Inferior parietal cortex (tissue), 1 donor: ENCODE results near the gene CASP7.
A peak's percentile ranks its signal among the peaks of the same experiment; 100 is the strongest.

Experiments
- DNase-seq: peaks from one replicate; pipeline ENCODE4 v3.0.0-alpha.2; 2016; ENCODE audit errors: extremely low spot score

The CASP7 gene

GRCh38 chr10:113666682-113667252, 12.9 kb upstream of the CASP7 start:
- no peak for DNase-seq

- DNase-seq: peak; percentile 33
Observed at GRCh38 chr10:113680190-113681111, 739 bp downstream of the CASP7 start.

DNA sequence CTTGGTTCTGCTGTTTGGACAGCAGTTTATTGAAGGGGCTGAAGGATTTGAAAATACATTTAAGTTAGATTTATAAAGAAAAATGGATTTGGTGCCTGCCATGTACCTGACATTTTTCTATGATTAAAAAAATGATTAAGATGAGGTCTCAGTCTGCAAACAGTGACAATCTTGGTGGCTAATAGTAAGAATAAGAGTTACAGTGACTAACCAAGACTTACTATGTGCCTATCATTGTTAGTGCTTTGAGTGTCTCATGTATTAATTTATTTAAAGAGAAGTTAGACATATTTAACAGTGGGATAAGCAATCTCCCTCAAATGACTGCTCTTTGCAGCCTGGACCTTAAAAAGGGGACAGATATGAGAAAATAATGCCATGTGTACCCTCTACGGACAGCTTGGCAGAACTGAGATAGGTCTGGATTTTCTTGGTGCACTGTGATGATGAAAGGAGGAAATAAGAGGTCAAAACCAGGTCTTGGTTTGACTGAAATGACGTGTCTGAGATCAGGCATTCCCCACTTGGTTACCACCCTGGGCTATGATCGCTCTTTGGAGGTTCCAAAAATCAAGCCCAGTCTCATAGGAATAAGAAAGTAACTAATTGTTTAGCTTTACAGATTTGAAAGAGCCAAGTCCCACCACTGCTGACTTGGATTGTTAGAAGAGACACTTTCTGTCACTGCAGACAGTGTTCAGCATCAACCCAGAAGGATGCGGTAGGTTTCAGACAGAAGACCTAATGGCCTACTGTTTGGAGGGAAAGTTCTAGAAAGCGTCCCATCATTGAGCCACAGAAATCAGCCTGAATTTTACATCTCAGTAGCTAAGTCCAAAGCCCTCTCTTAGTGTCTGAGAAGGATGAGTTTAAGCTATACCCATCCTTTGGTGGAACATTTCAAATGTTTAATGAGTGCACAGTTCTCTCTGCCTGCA, 2.1 kb downstream of the CASP7 start:
- DNase-seq: no peak

- DNase-seq: no peak
Observed at GRCh38 chr10:113683300-113683699, 3.6 kb downstream of the CASP7 start.

- DNase-seq: no peak
Observed at GRCh38 chr10:113686028-113686427, 6.3 kb downstream of the CASP7 start.

GRCh38 chr10:113687037-113687436, 7.3 kb downstream of the CASP7 start:
- DNase-seq: no peak

DNA sequence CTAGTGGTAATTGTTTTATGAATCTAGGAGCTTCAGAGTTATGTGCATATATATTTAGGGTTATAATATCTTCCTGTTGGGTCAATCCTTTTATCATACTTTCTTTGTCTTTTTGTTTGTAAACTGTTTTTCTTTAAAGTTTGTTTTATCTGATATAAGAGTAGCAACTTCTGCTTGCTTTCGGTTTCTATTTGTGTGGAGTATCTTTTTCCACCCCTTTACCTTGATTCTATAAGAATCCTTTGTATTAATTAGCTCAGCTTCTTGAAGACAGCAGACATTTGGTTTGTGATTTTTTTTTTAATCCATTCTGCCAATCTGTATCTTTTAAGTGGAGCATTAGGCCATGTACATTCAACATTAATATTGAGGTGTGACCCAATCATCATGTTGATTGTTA, 9.3 kb downstream of the CASP7 start:
- no peak for DNase-seq

DNA sequence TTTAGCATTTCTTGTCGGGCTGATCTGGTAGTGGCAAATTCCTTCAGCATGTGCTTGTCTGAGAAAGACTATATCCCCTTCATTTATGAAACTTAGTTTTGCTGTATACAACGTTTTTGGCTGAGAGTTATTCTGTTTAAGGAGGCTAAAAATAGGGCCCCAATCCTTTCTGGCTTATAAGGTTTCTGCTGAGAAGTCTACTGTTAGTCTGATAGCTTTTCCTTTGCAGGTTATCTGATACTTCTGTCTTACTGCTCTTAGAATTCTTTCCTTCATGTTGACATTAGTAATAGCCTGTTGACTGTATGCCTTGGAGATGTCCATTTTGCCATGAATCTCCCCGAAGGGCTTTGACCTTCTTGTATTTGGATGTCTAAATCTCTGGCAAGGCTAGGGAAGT, 9.9 kb downstream of the CASP7 start:
- no peak for DNase-seq

- DNase-seq: no peak
Observed at GRCh38 chr10:113690749-113691148, 11.0 kb downstream of the CASP7 start.

- DNase-seq: no peak
Observed at GRCh38 chr10:113691381-113691780, 11.7 kb downstream of the CASP7 start.

DNA sequence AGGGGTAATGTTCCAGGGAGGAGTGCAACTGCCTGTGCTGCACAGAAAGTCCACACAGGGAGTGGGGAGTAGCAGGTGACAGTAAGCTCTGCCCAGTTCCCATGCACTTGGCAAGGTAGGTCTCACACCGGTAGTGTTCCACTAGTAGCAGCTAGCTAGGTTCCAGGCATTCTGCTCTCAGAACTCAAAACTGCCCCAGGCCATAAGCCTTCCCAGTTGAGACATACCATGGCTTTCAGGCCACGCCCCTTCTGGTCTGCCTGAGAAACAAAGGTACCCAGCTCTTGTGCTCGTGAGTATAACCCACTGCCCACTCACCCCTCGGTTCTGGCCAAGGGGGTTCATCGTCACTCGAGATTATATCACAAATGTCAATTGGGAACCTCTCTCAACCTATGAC, 12.6 kb downstream of the CASP7 start:
- no peak for DNase-seq

DNA sequence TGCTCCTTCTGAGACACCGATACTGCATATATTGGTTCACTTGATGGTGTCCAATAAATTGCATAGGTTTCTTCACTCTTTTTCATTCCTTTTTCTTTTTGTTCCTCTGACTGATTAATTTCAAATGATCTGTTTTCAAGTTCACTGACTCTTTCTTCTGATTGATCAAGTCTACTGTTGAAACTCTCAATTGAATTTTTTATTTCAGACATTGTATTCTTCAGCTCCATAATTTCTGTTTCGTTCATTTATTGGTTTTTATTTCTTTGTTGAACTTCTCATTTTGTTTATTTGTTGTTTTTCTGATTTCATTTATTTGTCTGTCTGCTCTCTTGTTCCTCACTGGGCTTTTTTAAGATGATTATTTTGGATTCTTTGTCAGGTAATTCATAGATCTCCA, 13.6 kb downstream of the CASP7 start:
- no peak for DNase-seq

- DNase-seq: no peak
Observed at GRCh38 chr10:113695691-113696090, 16.0 kb downstream of the CASP7 start.

DNA sequence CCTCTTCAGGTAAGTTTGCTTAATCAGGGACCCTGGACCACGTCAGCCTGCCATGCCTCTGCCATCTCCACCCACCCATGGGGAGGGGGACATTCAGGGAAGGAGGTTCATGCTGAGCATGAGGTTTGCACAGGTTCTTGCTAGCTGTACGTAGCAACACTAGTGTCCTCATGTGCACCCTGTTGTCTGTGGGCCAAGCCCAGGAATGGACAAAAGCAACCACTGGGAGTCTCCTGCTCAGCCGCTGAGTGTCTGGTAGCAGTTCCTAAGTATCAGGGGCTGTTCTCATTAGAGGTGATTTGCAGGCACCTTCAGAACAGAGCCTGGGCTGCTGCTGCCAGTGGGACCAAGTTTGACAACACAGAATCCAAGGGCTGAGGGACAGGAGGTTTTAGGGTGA, 17.9 kb downstream of the CASP7 start:
- DNase-seq: no peak

DNA sequence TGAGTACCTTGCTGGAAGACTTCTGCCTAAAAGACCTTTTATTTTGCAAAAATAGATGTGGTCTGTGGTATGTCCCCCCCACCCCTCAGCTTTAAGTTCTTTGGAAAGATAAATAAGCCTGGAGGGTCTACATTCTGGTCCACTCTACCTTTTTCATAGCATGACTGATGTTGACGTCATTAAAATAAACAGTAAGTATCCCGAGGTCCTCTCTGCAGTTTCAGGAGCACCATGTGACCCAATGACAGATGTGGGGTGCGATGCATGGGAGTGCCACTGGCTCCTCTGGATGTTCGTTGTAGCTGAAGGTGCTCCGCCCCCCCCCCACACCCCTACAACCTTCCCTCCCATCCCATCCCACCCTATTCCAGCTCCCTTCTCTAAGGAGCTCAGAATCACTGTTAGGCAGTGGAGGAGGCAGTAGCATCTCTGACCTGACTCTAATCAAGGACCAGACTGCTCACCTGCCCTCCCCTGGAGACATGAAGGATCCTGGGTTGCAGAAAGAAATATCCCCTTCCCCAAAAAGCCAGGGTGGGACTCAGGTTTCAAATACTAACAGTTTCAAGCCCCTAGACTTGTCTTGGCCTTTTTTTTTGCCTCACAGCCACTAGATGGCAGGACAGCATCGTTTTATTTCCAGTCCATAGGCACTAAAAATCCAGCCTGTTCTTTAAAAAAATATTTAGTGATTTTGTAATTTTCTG, 25.1 kb downstream of the CASP7 start:
- DNase-seq: peak; percentile 80

GRCh38 chr10:113705344-113705652, 25.6 kb downstream of the CASP7 start:
- no peak for DNase-seq

GRCh38 chr10:113706623-113707022, 26.9 kb downstream of the CASP7 start:
- DNase-seq: no peak

DNA sequence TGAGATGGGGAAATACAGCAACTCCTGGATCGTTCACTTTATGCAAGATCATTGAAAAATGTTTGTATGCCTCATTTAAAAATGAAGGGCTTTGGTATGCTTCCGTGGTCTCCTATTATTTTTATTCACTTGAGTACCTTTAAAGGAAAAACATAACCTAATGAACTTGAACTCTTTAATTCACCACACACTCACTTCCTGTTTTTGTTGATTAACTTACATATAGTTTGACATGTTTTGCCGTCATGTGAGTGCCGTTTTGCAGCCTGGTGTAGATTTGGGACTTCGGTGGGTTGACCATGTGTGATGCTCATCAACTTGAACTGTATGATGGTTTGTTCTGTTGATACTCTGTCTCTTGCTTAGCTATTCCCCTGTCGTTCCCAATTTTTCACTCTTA, 28.9 kb downstream of the CASP7 start:
- DNase-seq: no peak

DNA sequence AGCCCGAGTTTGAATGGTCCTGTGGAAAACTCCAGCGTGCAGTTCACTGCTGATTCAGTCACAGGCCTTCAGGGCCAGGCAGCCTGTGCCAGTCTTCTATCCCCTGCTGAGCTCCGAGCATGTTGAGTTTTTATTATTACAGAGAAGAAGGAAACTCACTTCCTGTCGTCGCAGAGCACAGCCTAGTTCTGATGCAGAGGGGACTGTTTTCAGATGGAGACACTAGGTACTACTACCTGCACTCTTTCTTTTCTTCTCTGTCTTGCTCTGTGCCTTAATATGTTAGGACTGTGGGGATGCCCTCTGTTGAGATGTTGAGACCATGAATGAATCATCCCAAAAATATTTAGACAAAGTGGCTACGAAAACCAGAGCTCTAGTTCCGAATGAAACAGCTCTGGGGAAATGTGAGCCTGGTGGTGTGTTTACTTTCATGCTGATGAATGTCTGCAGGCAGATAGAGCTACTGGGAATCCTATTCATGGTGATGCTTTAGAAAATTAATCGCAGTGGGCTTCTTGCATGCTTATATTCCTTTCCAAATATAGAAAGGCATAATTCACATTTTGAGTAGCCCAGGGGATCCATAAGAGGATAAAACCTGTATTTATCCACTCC, 29.6 kb downstream of the CASP7 start:
- DNase-seq: no peak

DNA sequence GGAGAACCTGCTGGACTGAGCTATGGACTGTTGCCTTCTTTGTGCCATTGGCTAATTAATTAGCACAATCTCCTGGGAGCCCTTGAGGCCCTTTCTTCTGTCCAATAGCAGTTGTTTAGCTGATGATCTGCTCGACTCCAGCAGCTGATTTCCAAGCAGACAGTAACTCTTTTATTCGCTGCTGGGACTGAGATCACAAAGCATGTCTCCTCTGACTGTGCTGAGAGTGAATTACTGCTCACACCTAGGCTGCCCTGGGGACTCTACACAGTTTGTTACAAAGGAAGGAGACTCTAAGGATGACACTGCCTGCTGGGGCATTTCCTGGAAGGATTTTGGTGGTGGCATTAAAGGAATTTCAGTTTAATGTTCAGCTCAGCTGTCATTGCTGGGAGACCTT, 31.4 kb downstream of the CASP7 start:
- DNase-seq: no peak

DNA sequence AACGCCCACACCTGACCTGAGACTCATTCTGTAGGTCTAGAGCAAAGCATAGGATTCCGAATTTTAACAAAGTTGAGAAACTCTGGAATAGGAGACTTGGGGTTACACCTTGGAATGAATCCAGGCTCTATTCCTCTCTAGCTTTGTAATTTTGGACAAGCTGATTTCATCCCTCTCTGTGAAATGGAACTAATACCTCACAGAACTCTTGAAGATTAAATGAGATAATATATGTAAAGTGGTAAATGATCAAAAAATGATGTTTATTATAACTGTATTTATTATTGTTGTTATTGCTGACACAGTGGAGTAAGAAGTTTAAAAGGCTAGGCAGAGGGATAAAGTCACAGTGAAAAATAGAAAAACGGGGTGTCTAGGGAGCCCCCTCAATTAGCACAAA, 32.3 kb downstream of the CASP7 start:
- no peak for DNase-seq
